ENCODE results near the gene FGF18.

Gene FGF18

GRCh38 chr5:171445644-171446516, 26.4 kb downstream of the FGF18 start:
- DNase-seq, result no peak

GRCh38 chr5:171447226-171447625, 27.8 kb downstream of the FGF18 start:
- no peak for DNase-seq

DNA sequence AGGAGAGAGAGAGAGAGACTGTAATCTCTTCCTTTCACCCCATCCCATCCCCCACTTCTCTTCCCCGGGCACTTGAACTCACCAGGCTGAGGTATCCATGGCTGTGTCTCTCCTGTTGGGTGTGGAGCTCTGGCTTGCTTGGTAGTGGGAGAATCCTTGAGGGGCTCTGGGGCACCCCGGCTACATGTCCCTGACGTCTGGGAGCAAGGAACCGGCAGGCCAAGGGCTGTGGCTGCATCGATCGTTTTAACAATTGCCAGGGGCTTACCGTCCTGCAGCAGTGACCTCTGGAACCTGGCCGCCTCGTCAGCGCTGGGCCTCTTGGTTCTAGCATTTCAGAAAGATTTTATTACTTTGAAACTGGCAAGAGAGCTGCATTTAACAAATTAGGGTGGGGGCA, 30.0 kb downstream of the FGF18 start:
- no peak for DNase-seq

DNA sequence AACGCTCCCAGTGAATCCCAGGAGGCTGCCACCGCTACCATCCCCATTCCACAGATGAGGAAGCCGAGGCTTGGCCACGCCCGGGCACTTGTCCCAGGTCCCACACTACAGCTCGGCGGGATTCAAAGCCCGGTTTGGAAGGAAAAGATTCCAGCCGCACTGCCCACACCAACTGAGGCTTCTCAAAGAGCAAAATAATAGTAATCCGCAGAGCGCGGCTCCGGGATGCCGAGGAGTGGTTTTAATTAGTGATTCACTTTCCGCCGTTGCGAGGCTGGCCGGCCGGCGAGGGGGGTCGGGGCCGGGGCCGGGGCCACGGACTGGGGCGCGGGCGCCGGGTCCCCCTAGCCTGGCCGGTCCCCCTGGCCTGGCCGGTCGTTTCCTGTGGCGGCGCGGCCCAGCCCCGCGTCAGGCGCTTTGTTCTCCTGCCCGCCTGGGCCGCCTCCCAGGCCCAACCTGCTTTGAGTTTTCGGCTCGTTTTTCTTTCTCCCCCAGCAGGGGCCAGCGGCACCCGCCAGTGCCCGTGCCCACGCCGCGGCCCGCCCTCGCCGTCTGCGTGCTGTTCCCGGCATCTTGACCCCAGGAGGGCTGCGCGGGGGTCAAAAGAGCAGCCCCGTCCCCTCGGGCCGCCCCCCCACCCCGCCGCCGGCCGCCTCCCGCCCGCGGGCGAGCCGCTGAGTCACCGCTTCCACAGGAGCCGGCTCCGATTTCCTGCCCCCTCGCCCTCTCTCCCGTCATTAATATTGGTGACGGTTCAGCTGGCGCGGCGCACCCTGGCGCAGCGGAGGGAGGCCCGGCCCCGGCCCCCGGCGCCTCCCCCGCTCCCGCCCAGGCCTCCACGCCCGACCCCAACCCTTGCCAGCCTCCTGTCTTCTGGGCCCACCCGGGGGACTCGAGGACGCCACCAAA, 31.2 kb downstream of the FGF18 start:
- DNase-seq, result no peak

DNA sequence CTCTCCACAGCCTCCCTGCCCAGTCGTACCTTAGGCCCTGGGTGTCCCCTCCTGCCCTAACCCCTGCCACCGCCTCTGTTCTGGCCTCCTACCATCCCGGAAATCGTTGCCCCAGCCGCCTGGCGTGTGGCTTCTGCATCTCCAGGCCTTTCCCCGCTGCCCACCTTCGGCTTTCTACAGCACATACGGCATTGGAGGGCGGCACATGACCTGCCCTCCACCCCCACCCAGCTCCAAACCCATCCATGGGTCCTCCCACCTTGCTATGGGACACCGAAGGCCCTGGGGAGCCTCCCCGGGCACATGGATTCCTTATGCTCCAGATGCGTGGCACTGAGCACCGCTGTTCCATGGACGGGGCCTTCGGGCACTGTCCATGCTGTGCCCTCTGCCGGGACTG, 32.0 kb downstream of the FGF18 start:
- no peak for DNase-seq

DNA sequence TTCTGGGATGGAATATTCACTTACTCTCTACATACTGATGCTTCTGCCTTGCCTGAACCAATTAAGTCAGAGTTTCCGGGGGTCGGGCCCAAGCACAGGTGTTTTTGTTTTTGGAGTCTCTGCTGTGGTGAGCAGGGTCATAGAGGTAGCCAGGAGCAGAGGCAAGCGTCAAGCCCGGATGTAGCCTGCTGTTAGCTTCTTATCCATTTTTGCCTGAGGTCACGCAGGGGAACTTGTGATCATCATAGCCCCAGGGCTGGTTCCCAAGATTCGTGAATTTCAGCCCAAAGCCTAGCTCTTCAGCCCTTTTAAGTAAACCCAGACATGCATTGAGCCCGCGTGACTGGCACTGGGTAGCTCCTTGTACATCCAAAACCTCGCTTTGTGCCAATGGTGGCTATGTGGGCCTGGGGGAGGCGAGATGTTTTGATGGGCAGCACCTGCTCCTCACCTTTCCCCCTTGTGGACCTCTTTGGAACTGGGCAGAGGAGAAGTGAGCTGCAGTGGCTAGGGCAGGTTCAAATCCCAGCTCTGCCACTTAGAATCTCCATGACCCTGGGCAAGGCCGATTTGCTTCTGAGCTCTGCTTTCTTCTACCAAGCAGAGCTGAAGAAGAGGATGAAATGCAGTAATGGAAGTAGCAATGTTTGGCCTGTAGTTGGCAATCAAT, 33.7 kb downstream of the FGF18 start:
- no peak for DNase-seq

DNA sequence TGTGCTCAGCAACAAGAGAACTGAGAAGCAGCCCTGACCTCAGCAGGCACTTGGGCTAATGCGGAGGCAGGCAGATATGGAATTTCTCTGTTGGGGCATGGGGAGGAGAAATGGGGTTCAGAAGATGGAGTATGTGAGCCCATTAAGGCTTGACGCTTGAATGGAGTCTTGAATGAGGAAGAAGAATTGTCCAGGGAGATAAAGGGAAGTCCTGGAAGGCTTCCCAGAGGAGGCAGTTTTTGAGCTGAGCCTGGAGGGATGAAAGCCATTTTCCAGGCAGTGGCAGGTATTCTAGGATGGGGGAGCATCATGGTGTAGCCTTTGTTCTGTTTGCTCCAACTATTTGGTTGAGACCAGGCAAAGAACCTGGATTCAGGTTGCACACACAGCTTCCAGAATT, 34.5 kb downstream of the FGF18 start:
- no peak for DNase-seq

- DNase-seq, result no peak
Measured at GRCh38 chr5:171454549-171454948, 35.1 kb downstream of the FGF18 start.

- DNase-seq, result no peak
Measured at GRCh38 chr5:171455522-171455921, 36.1 kb downstream of the FGF18 start.

GRCh38 chr5:171457208-171457981, 37.9 kb downstream of the FGF18 start:
- no peak for DNase-seq

DNA sequence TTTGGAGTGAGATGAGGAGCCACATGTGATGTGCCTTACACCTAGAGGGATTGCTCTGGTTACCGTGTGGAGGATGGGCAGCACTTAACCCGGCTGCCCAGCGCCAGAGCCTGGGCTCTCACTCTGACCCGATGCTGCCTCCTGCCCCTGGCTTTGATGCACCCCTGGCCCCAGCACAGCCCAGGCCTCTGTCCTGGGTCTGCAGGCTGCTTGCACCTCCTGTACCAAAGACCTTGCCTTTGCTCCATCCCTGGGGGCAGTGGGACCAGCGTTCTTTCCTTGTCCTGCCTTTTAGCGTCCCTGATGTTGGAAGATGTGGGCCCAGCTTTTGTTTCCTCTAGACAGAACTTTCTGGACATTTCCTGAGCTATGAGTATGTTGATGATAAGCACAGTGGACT, 40.4 kb downstream of the FGF18 start:
- DNase-seq, result no peak

- no peak for DNase-seq
Measured at GRCh38 chr5:171462136-171462927, 42.9 kb downstream of the FGF18 start.

DNA sequence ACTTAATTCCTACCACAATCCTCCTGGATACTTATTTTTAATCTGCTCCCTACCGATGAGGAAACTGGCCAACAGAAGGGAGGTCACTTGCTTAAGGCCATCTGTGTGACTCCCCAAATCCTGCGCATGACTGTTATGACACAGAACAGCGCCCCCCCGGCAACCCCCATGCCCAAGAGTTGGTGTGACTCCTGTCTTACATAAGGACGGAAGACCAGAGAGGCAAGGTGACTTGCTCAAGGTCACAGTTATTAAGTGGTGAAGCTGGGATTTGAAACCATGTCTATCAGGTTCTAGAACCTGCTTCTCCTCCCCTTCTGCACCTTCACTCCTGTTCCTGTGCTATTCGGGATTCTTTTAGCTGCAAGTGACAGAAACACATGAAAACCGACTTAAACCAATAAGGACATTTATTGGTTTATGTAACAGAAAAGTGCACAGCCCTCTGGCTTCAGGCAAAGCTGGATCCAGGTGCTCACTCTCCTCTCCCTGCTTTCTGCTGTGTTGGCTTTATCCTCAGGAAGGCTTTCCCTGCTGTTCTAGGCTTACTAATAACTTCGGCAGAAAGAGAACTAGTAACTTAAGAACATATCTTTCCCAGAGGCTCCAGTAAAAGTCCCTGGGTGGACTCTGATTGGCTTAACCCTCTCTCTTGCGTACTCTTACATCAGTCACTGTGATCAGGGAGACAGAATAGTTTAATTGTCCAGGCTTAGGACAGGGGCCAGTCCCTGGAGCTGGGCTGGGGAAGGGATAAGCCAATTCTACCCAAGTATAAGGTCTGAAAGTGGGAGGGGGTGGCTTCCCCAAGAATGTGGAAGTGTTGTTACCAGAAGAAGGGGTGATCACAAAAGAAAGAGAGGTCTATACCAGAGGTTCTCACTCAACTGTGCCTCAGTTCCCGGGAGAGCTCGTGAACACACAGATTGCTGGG, 43.7 kb downstream of the FGF18 start:
- DNase-seq, result no peak

GRCh38 chr5:171463862-171464229, 44.4 kb downstream of the FGF18 start:
- DNase-seq, result no peak

GRCh38 chr5:171464829-171465228, 45.4 kb downstream of the FGF18 start:
- no peak for DNase-seq

GRCh38 chr5:171467107-171467506, 47.7 kb downstream of the FGF18 start:
- DNase-seq, result no peak

DNA sequence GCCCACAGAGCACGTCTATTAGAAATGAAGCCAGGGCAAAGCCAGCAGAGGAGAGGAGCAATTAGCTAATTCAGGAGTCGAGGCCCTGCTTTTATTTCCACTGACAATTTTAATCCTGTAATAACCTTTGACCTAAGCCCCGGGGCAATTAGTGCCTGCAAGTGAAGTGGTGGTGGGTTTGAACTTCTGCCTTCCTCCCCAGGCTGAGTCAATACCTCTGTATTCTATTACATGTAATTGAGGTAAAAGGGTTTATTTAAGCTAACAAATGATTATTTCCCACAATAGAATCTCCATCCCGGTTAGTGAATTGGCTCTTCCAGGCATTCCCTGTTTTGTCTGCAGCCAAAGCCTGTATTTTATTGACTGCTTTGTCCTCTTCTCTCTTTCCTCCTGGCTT, 49.9 kb downstream of the FGF18 start:
- no peak for DNase-seq

DNA sequence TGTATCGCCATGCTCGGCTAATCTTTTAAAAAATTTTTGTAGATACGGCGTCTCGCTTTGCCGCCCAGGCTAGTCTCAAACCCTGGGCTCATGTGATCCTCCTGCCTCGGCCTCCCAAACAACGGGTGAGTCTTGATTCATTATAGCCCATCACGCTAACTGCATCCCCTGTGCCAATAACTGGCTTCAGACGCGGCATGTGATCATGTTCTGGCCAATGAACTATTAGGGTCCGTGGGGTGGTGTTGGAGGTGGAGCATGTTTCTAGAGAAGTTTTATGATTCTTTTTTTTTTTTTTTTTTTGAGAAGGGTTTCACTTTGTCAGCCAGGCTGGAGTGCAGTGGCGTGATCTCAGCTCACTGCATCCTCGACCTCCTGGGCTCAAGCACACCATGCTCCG, 51.0 kb downstream of the FGF18 start:
- DNase-seq, result no peak

DNA sequence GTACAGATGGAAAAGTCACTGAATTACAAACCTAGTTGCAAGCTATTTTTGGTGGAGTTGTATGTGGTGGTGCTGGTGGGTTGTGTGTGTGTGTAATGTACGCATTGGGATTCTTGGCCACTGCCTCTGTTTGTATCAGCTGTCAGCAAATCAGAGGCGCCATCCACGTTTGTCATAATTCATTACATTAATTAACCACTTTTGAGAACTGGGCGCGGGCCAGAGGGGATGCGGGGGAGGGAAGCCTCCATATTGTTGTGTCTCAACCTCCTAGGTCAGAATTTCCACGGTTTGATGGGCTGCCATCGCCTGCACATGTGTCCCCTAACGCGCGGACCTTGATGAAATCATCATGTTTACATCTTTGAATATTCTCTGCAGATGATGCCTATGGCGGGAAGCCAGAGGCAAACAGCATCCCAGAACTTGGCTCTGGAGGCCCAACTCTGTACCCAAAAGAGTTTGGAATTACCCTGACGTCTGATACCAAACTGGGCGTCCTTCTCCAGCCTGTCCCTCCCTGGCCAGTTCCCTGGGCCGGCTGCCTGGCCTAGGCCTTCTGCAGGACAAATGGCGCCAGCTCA, 54.9 kb downstream of the FGF18 start:
- no peak for DNase-seq

DNA sequence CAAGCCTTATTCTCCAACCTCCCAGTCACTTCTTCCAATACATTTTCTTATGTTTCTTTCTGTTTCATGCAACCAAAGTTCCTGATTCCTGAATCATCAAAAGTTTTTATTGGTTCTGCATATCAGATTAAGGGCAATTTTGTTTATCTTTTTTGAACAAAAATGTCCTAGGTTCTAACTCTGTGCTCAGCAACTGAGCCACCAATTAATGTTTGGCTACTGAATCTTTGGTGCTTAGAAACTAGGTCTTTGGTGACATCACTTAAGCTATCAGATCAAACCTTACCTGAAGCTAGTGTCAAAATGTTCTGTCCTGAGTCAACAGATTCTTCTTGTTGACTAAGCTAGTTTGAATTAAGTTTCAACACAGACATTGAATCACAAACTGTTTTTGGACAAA, 56.1 kb downstream of the FGF18 start:
- DNase-seq, result no peak

Data from CD4-positive, alpha-beta T cell treated with Interleukin-12 subunit alpha and Interleukin-12 subunit beta, for 1 hour (primary cell).